Skeletal muscle tissue (tissue), 4 donors: ENCODE measurements around the gene POLR2C. TPM values are rescaled to one million over a fixed set of nuclear protein-coding genes. Genes with fewer than 3 reads are reported as not detected.

Experiments
- H3K27ac ChIP-seq: one replicate; pipeline ENCODE4 v1.7.0; 2013; ENCODE audit warnings: mild to moderate bottlenecking, low read depth, low read length, inconsistent platforms
- H3K27me3 ChIP-seq, 3 donors: one replicate each; pipeline ENCODE4 v1.7.0; 2013; ENCODE audit warnings: low read length in 3 of 3; ENCODE audit not compliant: control insufficient read depth in 3 of 3, insufficient read depth in 3 of 3
- H3K36me3 ChIP-seq, 3 donors: one replicate each; pipeline ENCODE4 v1.7.0; 2013; ENCODE audit warnings: low read length in 3 of 3; ENCODE audit not compliant: control insufficient read depth in 3 of 3, insufficient read depth in 3 of 3
- H3K4me1 ChIP-seq, 3 donors: one replicate each; pipeline ENCODE4 v1.7.0; 2013; ENCODE audit warnings: low read length in 3 of 3, mild to moderate bottlenecking in 3 of 3; ENCODE audit not compliant: control insufficient read depth in 3 of 3, insufficient read depth in 3 of 3
- H3K4me3 ChIP-seq, 3 donors: one replicate each; pipeline ENCODE4 v1.7.0; 2013; ENCODE audit warnings: low read length in 3 of 3
- H3K9ac ChIP-seq, 3 donors: one replicate each; pipeline ENCODE4 v1.7.0; 2013; ENCODE audit warnings: low read length in 3 of 3, mild to moderate bottlenecking in 3 of 3, moderate library complexity in 2 of 3, low read depth in 1 of 3
- H3K9me3 ChIP-seq, 3 donors: one replicate each; pipeline ENCODE4 v1.7.0; 2013; ENCODE audit warnings: low read length in 3 of 3; ENCODE audit not compliant: control insufficient read depth in 3 of 3
- total RNA-seq: library from RNA; depleted of rRNA; stranded (reverse); fragments of >200 nt; gene quantifications from one replicate; pipeline ENCODE4 v1.2.3, GENCODE V29; 2014
- donor health status: Osteomylitis.

POLR2C gene
- total RNA-seq, 1 donor from 2014 or later = 62.6 TPM

- Histone ChIP-seq H3K9ac (no peak overlapping the region), H3K9me3 (no peaks in the 10 kb centered on the region), H3K27me3 (no peaks in the 10 kb centered on the region), H3K27ac (no peak overlapping the region), H3K4me1 (peaks cover 3 to 5% (median 3%) of the 10 kb centered on the region in 3 donors), H3K4me3 (no peak overlapping the region), H3K36me3 (peaks cover 0 to 8% (median 5%) of the 10 kb centered on the region in 3 donors)
Measured at GRCh38 chr16:57516773-57517172, 54.3 kb downstream of the POLR2C start.

- H3K4me1 ChIP-seq = peaks cover 3 to 5% (median 3%) of the 10 kb centered on the region in 3 donors
- H3K9ac ChIP-seq = no peak overlapping the region
- H3K4me3 ChIP-seq = no peak overlapping the region
- H3K27me3 ChIP-seq = no peaks in the 10 kb centered on the region
- no peak overlapping the region for H3K27ac ChIP-seq
- no peaks in the 10 kb centered on the region for H3K9me3 ChIP-seq
- H3K36me3 ChIP-seq = peaks cover 0 to 7% (median 3%) of the 10 kb centered on the region in 3 donors
Measured at GRCh38 chr16:57517397-57518367, 55.2 kb downstream of the POLR2C start.

GRCh38 chr16:57518520-57518919, 56.0 kb downstream of the POLR2C start:
- no peak overlapping the region for H3K9ac ChIP-seq

GRCh38 chr16:57518922-57519321, 56.4 kb downstream of the POLR2C start:
- Histone ChIP-seq H3K9me3 (no peaks in the 10 kb centered on the region), H3K27ac (no peak overlapping the region), H3K36me3 (peaks cover 0 to 6% (median 3%) of the 10 kb centered on the region in 3 donors), H3K4me1 (peaks cover 3 to 5% (median 3%) of the 10 kb centered on the region in 3 donors), H3K4me3 (no peak overlapping the region), H3K27me3 (no peaks in the 10 kb centered on the region), H3K9ac (no peak overlapping the region)

More at GRCh38 chr16:57518520-57518919, 56.0 kb downstream of the POLR2C start:
- peaks cover 3 to 5% (median 3%) of the 10 kb centered on the region in 3 donors for H3K4me1 ChIP-seq
- no peak overlapping the region for H3K27ac ChIP-seq
- no peaks in the 10 kb centered on the region for H3K9me3 ChIP-seq
- H3K27me3 ChIP-seq = no peaks in the 10 kb centered on the region
- no peak overlapping the region for H3K4me3 ChIP-seq
- peaks cover 0 to 6% (median 3%) of the 10 kb centered on the region in 3 donors for H3K36me3 ChIP-seq

GRCh38 chr16:57519796-57520360, 57.4 kb downstream of the POLR2C start:
- Histone ChIP-seq H3K36me3 (peaks cover 0 to 6% (median 3%) of the 10 kb centered on the region in 3 donors), H3K9ac (peak overlapping the region in 1 of 3 donors; percentile 8), H3K27ac (no peak overlapping the region), H3K27me3 (no peaks in the 10 kb centered on the region), H3K4me1 (peaks cover 0 to 1% (median under 1%) of the 10 kb centered on the region in 3 donors), H3K9me3 (no peaks in the 10 kb centered on the region), H3K4me3 (no peak overlapping the region)

Other genes with a start within 250 kb of the POLR2C start
- 37.1 TPM for gene ARL2BP, start 217.4 kb upstream of the POLR2C start, total RNA-seq
- under 0.01 TPM for gene PLLP, start 178.0 kb upstream of the POLR2C start, total RNA-seq
- gene CCL22, start 103.9 kb upstream of the POLR2C start, total RNA-seq = not detected
- 0.52 TPM for gene CX3CL1, start 90.2 kb upstream of the POLR2C start, total RNA-seq
- not detected for gene CCL17, start 57.9 kb upstream of the POLR2C start, total RNA-seq
- 56.9 TPM for gene CIAPIN1, start 15.3 kb upstream of the POLR2C start, total RNA-seq
- 32.9 TPM for gene COQ9, start 15.2 kb upstream of the POLR2C start, total RNA-seq
- 6.8 TPM for gene DOK4, start 23.8 kb downstream of the POLR2C start, total RNA-seq
- 7.8 TPM for gene CCDC102A, start 73.9 kb downstream of the POLR2C start, total RNA-seq
- not detected for gene ADGRG5, start 80.0 kb downstream of the POLR2C start, total RNA-seq
- 0.52 TPM for gene ADGRG1, start 166.0 kb downstream of the POLR2C start, total RNA-seq
- gene ADGRG3, start 205.6 kb downstream of the POLR2C start, total RNA-seq = 0.52 TPM
- not detected for gene DRC7, start 232.1 kb downstream of the POLR2C start, total RNA-seq